Stomach (tissue), 9 donors: ENCODE measurements around the gene GNB5. TPM values are rescaled to one million over a fixed set of nuclear protein-coding genes. Genes with fewer than 3 reads are reported as not detected.

Source experiments
- DNase-seq, 2 donors: peaks; one replicate each; pipeline versions ENCODE4 v3.0.0 to v3.0.0-alpha.2; 2013 to 2019
- H3K27ac ChIP-seq, 5 donors: fragments of 200-600 bp in 4 of 5; sonication (generic) in 4 of 5; one replicate each; pipeline ENCODE4 v1.5.1; 2013 to 2019; ENCODE audit warnings: mild to moderate bottlenecking in 1 of 5, moderate library complexity in 1 of 5
- H3K27me3 ChIP-seq, 3 donors: fragments of 200-600 bp; sonication (generic); one replicate each; pipeline ENCODE4 v1.5.1; 2017 to 2019; ENCODE audit warnings: mixed run types in 1 of 3
- H3K36me3 ChIP-seq, 4 donors: fragments of 200-600 bp; sonication (generic); 1 replicate in 3 of 4; 2 replicates in 1 of 4; pipeline ENCODE4 v1.5.1; 2016 to 2019
- H3K4me1 ChIP-seq, 4 donors: fragments of 200-600 bp; sonication (generic); one replicate each; pipeline ENCODE4 v1.5.1; 2016 to 2019
- H3K4me3 ChIP-seq, 4 donors: fragments of 200-600 bp; sonication (generic) in 3 of 4; one replicate each; pipeline ENCODE4 v1.5.1; 2016 to 2019; ENCODE audit warnings: mild to moderate bottlenecking in 1 of 4
- H3K9me3 ChIP-seq, 4 donors: fragments of 200-600 bp; sonication (generic); one replicate each; pipeline ENCODE4 v1.5.1; 2016 to 2019
- EP300 ChIP-seq: sonication (generic); formaldehyde crosslinking; IDR thresholded peaks from one replicate; pipeline ENCODE4 v1.6.1; 2017; ENCODE audit warnings: antibody characterized with exemption
- POLR2A ChIP-seq, 4 donors: fragments of 450-650 bp; IDR thresholded peaks; one replicate each; pipeline ENCODE4 v1.6.1; 2016; ENCODE audit warnings: antibody characterized with exemption in 4 of 4, control low read depth in 2 of 4, mild to moderate bottlenecking in 1 of 4, moderate library complexity in 1 of 4
- POLR2AphosphoS5 ChIP-seq, 3 donors: sonication (generic); formaldehyde crosslinking; IDR thresholded peaks; one replicate each; pipeline ENCODE4 v1.6.1; 2016; ENCODE audit warnings: antibody characterized with exemption in 3 of 3
- WGBS, 5 donors: extraction: QIAGEN DNeasy Blood & Tissue Kit in 3 of 5; methylation state at CpG; one replicate each; pipeline versions ENCODE4 v1.1.5 to v1.1.7; 2013 to 2018; 5-methylcytosine and 5-hydroxymethylcytosine counted together
- intact Hi-C: fragments of 100-400 bp; cut with DNase I; formaldehyde crosslinking; loops from one replicate; pipeline ENCODE4 v1.15.1; 2023; ENCODE audit warnings: low total_unique reads
- polyA plus RNA-seq, 3 donors: library from polyadenylated mRNA; stranded (reverse); fragments of 200-250 nt; gene quantifications; one replicate each; pipeline ENCODE4 v1.2.3, GENCODE V29; 2013
- total RNA-seq, 5 donors: library from RNA; depleted of rRNA; stranded (reverse); fragments of >200 nt; gene quantifications; one replicate each; pipeline versions ENCODE4 v1.1.0 to v1.2.3, GENCODE V29; 2014 to 2016
- TF ChIP-seq, protein P1 (sequence below), 7 experiments: fragments of 450-650 bp in 4 of 7; fragments of 200-600 bp in 3 of 7; sonication (generic) in 3 of 7; IDR thresholded peaks; one replicate each; pipeline ENCODE4 v1.5.1; 2016 to 2019; ENCODE audit warnings: antibody characterized with exemption in 7 of 7, control low read depth in 2 of 7, mild to moderate bottlenecking in 1 of 7
- donor health status: healthy with polysubstance abuse.
- donor health status: Bipolar disorder and iron deficiency.
- donor health status: healthy.

Gene GNB5
- total and polyA plus RNA-seq, 8 donors = 6.4 to 291 (median 12.7) TPM

DNA sequence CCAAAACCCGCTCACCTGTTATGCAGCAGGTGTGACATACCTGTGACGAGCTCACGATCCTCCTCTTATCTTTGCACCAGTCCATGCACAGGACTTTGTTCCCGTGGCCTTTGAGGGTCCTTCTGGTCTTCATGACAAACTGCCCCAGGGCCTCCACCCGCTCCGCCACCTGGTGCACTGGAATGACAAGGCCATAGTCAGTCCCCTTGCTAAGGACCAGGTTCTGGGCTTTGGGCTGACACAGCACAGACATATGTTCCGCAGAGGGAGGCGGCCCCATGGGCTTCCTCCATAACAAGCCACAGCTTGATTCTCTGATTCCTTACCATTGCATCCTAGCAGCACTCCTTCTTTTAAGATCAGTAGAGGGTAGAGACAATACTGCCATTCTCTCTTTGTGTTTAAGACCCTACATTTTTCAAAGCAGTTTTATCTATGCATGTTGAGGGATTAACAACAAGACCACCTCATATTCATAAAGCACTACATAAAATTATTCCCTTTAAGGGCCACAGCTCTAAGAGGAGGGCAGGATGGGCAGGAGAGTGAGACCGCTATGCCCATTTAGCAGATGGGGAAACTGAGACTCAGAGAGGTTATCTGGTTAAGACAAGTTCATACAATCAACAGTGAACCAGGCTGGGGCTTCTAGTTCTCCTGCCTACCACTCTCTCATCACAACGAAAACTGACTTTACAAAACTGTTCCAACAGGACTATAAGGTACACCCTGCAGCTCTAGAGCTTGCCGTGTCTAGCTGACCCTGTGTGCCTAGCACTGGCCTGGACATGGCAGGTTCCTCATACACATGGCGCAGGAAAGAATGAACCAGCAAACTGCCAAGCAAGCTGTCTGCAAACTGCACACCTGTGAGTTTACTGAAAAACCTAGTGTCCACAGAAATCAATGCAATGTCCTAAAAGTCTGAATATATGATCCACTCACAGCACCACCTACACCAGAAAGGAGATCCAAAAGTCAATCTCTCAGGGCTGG is 37.0 kb downstream of the GNB5 start:
- Histone ChIP-seq H3K4me3 (no peak overlapping the region), H3K9me3 (no peaks in the 10 kb centered on the region), H3K4me1 (no peaks in the 10 kb centered on the region), H3K27me3 (no peaks in the 10 kb centered on the region), H3K27ac (no peak overlapping the region), H3K36me3 (peaks cover 2 to 45% (median 41%) of the 10 kb centered on the region in 4 donors)
- intact Hi-C loops = no loop called here
- WGBS, 5 donors = 91 to 97% (median 95%) methylated on average over 12 of the region's 12 CpGs
- TF ChIP-seq EP300 = no peak
- no peak for TF ChIP-seq POLR2AphosphoS5 (IDR thresholded peaks at IDR 0.05)
- TF ChIP-seq, protein P1, sequence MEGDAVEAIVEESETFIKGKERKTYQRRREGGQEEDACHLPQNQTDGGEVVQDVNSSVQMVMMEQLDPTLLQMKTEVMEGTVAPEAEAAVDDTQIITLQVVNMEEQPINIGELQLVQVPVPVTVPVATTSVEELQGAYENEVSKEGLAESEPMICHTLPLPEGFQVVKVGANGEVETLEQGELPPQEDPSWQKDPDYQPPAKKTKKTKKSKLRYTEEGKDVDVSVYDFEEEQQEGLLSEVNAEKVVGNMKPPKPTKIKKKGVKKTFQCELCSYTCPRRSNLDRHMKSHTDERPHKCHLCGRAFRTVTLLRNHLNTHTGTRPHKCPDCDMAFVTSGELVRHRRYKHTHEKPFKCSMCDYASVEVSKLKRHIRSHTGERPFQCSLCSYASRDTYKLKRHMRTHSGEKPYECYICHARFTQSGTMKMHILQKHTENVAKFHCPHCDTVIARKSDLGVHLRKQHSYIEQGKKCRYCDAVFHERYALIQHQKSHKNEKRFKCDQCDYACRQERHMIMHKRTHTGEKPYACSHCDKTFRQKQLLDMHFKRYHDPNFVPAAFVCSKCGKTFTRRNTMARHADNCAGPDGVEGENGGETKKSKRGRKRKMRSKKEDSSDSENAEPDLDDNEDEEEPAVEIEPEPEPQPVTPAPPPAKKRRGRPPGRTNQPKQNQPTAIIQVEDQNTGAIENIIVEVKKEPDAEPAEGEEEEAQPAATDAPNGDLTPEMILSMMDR (IDR thresholded peaks at IDR 0.05) = no peak
- no peak for TF ChIP-seq POLR2A (IDR thresholded peaks at IDR 0.05)
- no peak for DNase-seq

DNA sequence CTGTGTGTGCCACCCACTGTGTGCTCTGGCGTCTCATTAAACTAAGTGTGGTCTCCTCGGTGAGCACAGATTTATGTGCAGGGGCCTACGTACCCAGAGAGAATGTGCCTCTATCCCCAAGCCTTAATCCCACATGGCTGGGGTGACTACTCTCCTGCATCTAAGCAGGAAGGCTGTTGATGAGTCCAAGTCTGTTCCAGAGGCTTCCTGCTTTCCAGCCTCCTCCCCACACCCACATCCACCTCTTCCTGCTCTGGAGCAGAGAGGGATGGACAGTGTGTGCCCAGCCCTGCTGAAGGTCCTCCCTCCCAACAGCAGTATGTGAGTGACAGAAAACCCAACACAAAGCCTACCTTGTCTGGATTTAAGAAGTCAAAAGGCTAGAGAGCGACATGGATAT is 39.8 kb downstream of the GNB5 start:
- no peak for TF ChIP-seq POLR2A (IDR thresholded peaks at IDR 0.05)
- TF ChIP-seq, protein P1 (IDR thresholded peaks at IDR 0.05) = no peak
- TF ChIP-seq POLR2AphosphoS5 (IDR thresholded peaks at IDR 0.05) = no peak
- no peak for TF ChIP-seq EP300
- Histone ChIP-seq H3K9me3 (no peaks in the 10 kb centered on the region), H3K4me1 (no peaks in the 10 kb centered on the region), H3K36me3 (peaks cover 2 to 68% (median 62%) of the 10 kb centered on the region in 4 donors), H3K27ac (no peak overlapping the region), H3K4me3 (no peak overlapping the region), H3K27me3 (no peaks in the 10 kb centered on the region)
- WGBS, 5 donors = 83 to 96% (median 87%) methylated on average over 4 of the region's 4 CpGs
- intact Hi-C loops = no loop called here
- no peak for DNase-seq

DNA sequence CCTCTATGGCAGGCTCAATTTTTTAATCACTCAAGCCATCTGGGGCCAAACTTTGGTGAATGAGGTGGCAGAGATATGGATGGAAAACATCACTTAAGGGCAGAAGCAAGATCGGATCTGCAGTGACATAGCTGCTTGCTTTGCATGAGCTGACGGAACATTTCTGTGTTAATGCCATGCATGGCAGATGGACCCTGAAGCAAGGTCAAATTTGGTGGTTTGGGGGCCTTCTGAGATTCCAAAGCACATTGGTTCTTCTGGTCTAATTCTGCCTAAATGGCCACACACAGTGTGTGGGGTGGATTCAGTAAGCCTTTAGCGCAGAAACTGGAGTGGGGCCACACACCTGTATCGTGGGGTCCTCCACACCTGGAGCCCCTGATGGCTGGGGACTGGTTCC is 40.3 kb downstream of the GNB5 start:
- Histone ChIP-seq H3K27ac (no peak overlapping the region), H3K36me3 (peaks cover 2 to 73% (median 65%) of the 10 kb centered on the region in 4 donors), H3K4me1 (no peaks in the 10 kb centered on the region), H3K27me3 (no peaks in the 10 kb centered on the region), H3K9me3 (no peaks in the 10 kb centered on the region), H3K4me3 (no peak overlapping the region)
- TF ChIP-seq POLR2A (IDR thresholded peaks at IDR 0.05) = no peak
- TF ChIP-seq, protein P1 (IDR thresholded peaks at IDR 0.05) = no peak
- no peak for TF ChIP-seq EP300
- no peak for TF ChIP-seq POLR2AphosphoS5 (IDR thresholded peaks at IDR 0.05)
- intact Hi-C loops = no loop called here
- 77 to 94% (median 90%) methylated on average over 3 to 4 of the region's 4 CpGs for WGBS, 5 donors
- no peak for DNase-seq

DNA sequence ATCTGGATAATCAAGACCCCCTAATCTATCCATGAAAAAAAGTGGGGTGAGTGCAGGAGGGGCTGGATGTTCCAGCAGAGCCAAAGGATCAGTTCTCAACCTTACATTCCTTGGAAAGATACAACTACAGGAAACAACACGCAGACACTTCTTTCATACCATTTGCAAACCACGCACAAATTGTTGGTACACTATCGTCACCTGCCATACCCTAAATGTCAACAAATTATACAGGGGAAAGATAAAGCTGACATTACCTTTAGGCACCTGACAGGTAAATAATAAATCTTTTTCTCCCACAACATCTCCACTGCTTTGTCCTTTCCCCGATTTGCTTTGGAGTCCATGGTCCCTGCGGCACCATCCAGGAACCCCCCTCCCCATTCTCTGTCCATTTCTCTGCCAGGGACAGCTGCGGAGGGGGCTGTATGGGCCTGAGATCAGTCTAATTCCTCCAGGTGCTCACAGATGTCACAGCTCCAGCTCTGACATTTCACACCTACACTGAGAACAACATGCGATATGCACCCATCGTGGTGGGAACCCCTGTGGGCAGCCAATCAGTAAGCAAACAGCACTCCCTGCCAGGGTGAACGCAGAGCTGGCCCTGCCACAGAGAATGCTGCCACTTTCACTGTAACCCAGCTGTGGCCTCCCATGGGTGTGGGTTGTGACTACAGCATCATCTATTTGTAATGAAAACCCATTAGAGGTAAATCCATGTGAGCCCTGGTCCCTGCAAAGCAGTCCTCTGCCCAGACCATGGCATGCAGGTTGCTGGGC is 41.0 kb downstream of the GNB5 start:
- H3K36me3 ChIP-seq = peaks cover 2 to 73% (median 70%) of the 10 kb centered on the region in 4 donors
- H3K4me3 ChIP-seq = no peak overlapping the region
- TF ChIP-seq POLR2A (IDR thresholded peaks at IDR 0.05) = no peak
- no peak for TF ChIP-seq POLR2AphosphoS5 (IDR thresholded peaks at IDR 0.05)
- TF ChIP-seq EP300 = no peak
- TF ChIP-seq, protein P1 (IDR thresholded peaks at IDR 0.05) = no peak
- H3K4me1 ChIP-seq = no peaks in the 10 kb centered on the region
- H3K27ac ChIP-seq = no peak overlapping the region
- no peaks in the 10 kb centered on the region for H3K9me3 ChIP-seq
- no peak for DNase-seq
- WGBS, 5 donors = 45 to 65% (median 59%) methylated on average over 7 to 9 of the region's 9 CpGs
- intact Hi-C loops = no loop called here
- no peaks in the 10 kb centered on the region for H3K27me3 ChIP-seq
